Neural cell (in vitro differentiated cells): ENCODE results near the gene ATF1.

Experiments
- CTCF ChIP-seq: fragments of 450-650 bp; IDR thresholded peaks from 2 replicates; pipeline ENCODE4 v1.5.1; 2014; ENCODE audit warnings: antibody characterized with exemption, mild to moderate bottlenecking, moderate library complexity; ENCODE audit not compliant: poor library complexity, severe bottlenecking
- EP300 ChIP-seq: fragments of 450-650 bp; conservative IDR thresholded peaks from 2 replicates; pipeline ENCODE4 v1.6.1; 2014; ENCODE audit warnings: antibody characterized with exemption, mild to moderate bottlenecking, moderate library complexity; ENCODE audit not compliant: poor library complexity, severe bottlenecking
- EZH2 ChIP-seq: fragments of 200-600, 300-800 bp; shearing (Covaris generic), sonication (generic); IDR thresholded peaks from 2 replicates; pipeline ENCODE4 v1.6.1; 2014; ENCODE audit warnings: antibody characterized with exemption, low read length, borderline replicate concordance, mild to moderate bottlenecking; ENCODE audit not compliant: insufficient read depth, poor library complexity, severe bottlenecking
- POLR2AphosphoS5 ChIP-seq: IDR thresholded peaks from 2 replicates; pipeline ENCODE4 v1.6.1; 2012
- RAD21 ChIP-seq: fragments of 450-650 bp; conservative IDR thresholded peaks from 2 replicates; pipeline ENCODE4 v1.6.1; 2014; ENCODE audit warnings: antibody characterized with exemption, mild to moderate bottlenecking, moderate library complexity
- SMC3 ChIP-seq: fragments of 450-650 bp; conservative IDR thresholded peaks from 2 replicates; pipeline ENCODE4 v1.6.1; 2014; ENCODE audit warnings: antibody characterized with exemption, mild to moderate bottlenecking, moderate library complexity; ENCODE audit not compliant: poor library complexity

- TF ChIP-seq POLR2AphosphoS5 (no peak), CTCF (no peak), SMC3 (no peak), RAD21 (no peak), EZH2 (no peak), EP300 (no peak)
Measured at GRCh38 chr12:50720501-50720900, 43.4 kb upstream of the ATF1 start.
